HFFc6 (cell line): ENCODE results near the gene DCLK1. TPM values are rescaled to one million over a fixed set of nuclear protein-coding genes. Genes with fewer than 3 reads are reported as not detected.

ENCODE experiments used
- DNase-seq: peaks from one replicate; pipeline ENCODE4 v3.0.0-alpha.2; 2018
- H3K27ac Mint-ChIP-seq: 2 replicates; pipeline ENCODE4 v1.8.0; 2020; ENCODE audit warnings: mild to moderate bottlenecking, mixed read lengths
- H3K27me3 Mint-ChIP-seq: 2 replicates; pipeline ENCODE4 v1.8.0; 2021; ENCODE audit warnings: mild to moderate bottlenecking, moderate library complexity, mixed read lengths; ENCODE audit not compliant: insufficient read depth
- H3K36me3 Mint-ChIP-seq: 2 replicates; pipeline ENCODE4 v1.8.0; 2021; ENCODE audit warnings: low read depth, mixed read lengths
- H3K4me1 Mint-ChIP-seq: 2 replicates; pipeline ENCODE4 v1.8.0; 2020; ENCODE audit warnings: low read depth, mixed read lengths
- H3K4me3 Mint-ChIP-seq: 2 replicates; pipeline ENCODE4 v1.8.0; 2020; ENCODE audit warnings: mild to moderate bottlenecking, moderate library complexity, mixed read lengths
- H3K9me3 Mint-ChIP-seq: 2 replicates; pipeline ENCODE4 v1.8.0; 2020; ENCODE audit warnings: mild to moderate bottlenecking, mixed read lengths
- total RNA-seq, 6 experiments: library from RNA; stranded (reverse); fragmentation: NEBNext Ultra II Directional; extraction: Animal tissue kit (Norgen Biotek cat#: 25700); gene quantifications; 2 replicates in 1 of 6; 3 replicates in 5 of 6; pipeline ENCODE4 v1.2.3, GENCODE V29; 2021
- TF ChIP-seq, protein P1 (sequence below): fragments of 200-600 bp; sonication (generic); IDR thresholded peaks from 2 replicates; pipeline ENCODE4 v1.5.0; 2021; ENCODE audit warnings: antibody characterized with exemption, mild to moderate bottlenecking

Gene DCLK1
- total RNA-seq, 6 experiments from 2014 or later: not detected

GRCh38 chr13:36101157-36101556, 30.0 kb downstream of the DCLK1 start:
- DNase-seq: no peak
- Mint-ChIP-seq H3K4me1 (no peaks in the 10 kb centered on the region), H3K27ac (no peak overlapping the region), H3K36me3 (no peaks in the 10 kb centered on the region), H3K9me3 (peaks cover 29% of the 10 kb centered on the region), H3K27me3 (no peaks in the 10 kb centered on the region), H3K4me3 (no peak overlapping the region)
- TF ChIP-seq, protein P1, sequence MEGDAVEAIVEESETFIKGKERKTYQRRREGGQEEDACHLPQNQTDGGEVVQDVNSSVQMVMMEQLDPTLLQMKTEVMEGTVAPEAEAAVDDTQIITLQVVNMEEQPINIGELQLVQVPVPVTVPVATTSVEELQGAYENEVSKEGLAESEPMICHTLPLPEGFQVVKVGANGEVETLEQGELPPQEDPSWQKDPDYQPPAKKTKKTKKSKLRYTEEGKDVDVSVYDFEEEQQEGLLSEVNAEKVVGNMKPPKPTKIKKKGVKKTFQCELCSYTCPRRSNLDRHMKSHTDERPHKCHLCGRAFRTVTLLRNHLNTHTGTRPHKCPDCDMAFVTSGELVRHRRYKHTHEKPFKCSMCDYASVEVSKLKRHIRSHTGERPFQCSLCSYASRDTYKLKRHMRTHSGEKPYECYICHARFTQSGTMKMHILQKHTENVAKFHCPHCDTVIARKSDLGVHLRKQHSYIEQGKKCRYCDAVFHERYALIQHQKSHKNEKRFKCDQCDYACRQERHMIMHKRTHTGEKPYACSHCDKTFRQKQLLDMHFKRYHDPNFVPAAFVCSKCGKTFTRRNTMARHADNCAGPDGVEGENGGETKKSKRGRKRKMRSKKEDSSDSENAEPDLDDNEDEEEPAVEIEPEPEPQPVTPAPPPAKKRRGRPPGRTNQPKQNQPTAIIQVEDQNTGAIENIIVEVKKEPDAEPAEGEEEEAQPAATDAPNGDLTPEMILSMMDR: no peak

DNA sequence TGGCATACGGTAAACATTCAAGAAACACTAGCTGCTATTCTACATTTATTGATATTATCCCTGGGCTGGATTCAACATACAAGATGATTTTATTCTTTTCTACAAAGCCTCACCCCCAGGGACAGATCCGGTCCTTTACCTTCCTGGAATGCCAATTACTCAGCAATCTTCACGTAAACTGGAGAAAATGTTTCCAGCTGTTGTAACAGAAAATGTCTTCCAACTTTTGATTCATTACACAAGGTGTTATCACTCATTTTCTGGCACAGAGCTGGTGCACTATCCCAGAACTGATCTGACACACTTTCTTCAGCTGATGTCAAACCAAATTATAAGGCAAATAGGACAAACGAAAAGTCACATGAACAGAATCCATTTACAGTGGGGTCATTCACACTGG, 33.1 kb downstream of the DCLK1 start:
- peaks cover 25% of the 10 kb centered on the region for H3K9me3 Mint-ChIP-seq
- no peaks in the 10 kb centered on the region for H3K4me1 Mint-ChIP-seq
- no peak for DNase-seq

DNA sequence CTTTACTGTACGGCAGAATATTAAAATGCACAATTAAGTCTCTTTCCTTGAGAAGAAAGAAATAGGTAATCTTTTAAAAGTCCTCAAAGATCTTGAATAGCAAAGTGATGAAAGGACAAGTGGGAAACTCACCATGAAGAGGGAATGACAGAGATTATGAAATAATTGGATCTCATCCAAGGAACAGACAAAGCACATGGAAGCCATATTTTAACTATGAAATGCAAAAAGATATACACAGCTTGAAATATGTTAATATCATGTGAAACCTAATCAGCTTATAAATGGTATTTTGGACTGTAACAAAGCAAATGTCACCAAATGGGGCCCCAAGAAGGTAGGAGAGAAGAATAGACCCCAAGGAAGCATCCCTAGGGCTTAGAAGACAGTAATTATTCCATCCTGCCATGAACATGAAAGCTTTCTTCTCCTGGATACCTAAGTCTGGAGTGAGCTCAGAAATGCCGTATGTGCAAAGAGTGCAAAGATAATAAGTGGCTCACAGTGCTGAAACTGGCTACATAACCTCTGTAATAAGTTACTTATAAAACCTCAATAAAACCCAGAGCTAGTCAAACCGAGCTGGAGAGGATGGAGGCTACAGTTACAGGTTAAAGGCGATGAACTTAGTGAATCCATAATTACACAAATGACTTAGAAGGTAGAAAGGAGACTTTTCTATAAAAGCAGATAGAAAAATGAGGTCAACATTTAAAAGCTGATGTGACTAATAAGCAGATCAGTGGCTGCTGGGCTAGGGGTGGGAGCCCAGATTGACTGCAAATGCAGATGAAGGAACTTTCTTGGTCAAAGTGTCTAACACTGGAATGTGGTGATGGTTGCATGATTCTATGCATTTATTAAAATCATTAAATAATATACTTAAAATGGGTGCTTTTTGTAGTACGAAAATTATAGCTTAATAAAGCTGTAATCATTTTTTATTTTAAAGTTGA, 34.4 kb downstream of the DCLK1 start:
- no peaks in the 10 kb centered on the region for H3K4me1 Mint-ChIP-seq
- peaks cover 20% of the 10 kb centered on the region for H3K9me3 Mint-ChIP-seq
- no peaks in the 10 kb centered on the region for H3K27me3 Mint-ChIP-seq
- H3K36me3 Mint-ChIP-seq: no peaks in the 10 kb centered on the region
- TF ChIP-seq, protein P1: no peak
- no peak for DNase-seq
- no peak overlapping the region for H3K4me3 Mint-ChIP-seq
- H3K27ac Mint-ChIP-seq: no peak overlapping the region

More for the DNA sequence above, 33.1 kb downstream of the DCLK1 start:
- TF ChIP-seq, protein P1: no peak
- Mint-ChIP-seq H3K27ac (no peak overlapping the region), H3K27me3 (no peaks in the 10 kb centered on the region), H3K36me3 (no peaks in the 10 kb centered on the region), H3K4me3 (no peak overlapping the region)

DNA sequence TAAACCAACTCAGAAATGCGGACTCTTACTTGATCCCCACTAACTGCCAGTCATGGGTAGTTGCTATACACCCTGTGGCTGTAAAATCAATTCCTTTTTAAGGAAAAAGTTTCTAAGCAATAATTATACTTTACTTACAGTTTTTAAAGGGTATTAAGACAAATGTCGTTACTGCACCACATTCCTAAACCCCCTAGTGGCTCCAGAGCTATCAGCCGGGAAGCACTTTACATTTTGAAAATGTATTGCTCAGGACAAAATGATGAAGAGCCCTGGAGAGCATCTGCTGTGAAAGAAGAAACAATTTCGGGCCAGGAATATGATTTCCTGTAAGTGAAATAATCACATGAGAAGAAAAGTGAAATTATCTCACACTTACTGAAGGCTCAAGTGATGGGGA, 36.7 kb downstream of the DCLK1 start:
- no peaks in the 10 kb centered on the region for H3K4me1 Mint-ChIP-seq
- H3K9me3 Mint-ChIP-seq: peaks cover 30% of the 10 kb centered on the region
- DNase-seq: no peak
- TF ChIP-seq, protein P1: no peak
- no peak overlapping the region for H3K4me3 Mint-ChIP-seq
- H3K36me3 Mint-ChIP-seq: no peaks in the 10 kb centered on the region
- no peaks in the 10 kb centered on the region for H3K27me3 Mint-ChIP-seq
- no peak overlapping the region for H3K27ac Mint-ChIP-seq

- peaks cover 2% of the 10 kb centered on the region; the same call in 1 of the 2 replicates for H3K27me3 Mint-ChIP-seq
- peaks cover 22% of the 10 kb centered on the region for H3K9me3 Mint-ChIP-seq
- no peaks in the 10 kb centered on the region for H3K4me1 Mint-ChIP-seq
- no peaks in the 10 kb centered on the region for H3K36me3 Mint-ChIP-seq
- DNase-seq: no peak
- TF ChIP-seq, protein P1: no peak
- H3K4me3 Mint-ChIP-seq: no peak overlapping the region
- no peak overlapping the region for H3K27ac Mint-ChIP-seq
Measured at GRCh38 chr13:36090592-36090991, 40.6 kb downstream of the DCLK1 start.
